ENCODE measurements around the gene BABAM2. TPM values are rescaled to one million over a fixed set of nuclear protein-coding genes. Genes with fewer than 3 reads are reported as not detected.

Gene BABAM2
- total RNA-seq, 1 donor from 2014 or later, result 34.6 TPM

- Histone ChIP-seq H3F3A (ENCODE audit: low read depth) (no peaks in the 10 kb centered on the region), H3K9me3 (ENCODE audit: low read depth) (no peaks in the 10 kb centered on the region), H4K20me1 (ENCODE audit: low read depth) (no peaks in the 10 kb centered on the region), H3K4me2 (no peak overlapping the region), H3K4me1 (no peaks in the 10 kb centered on the region), H3K79me2 (ENCODE audit: low read depth) (no peaks in the 10 kb centered on the region), H3K4me3 (no peak overlapping the region), H3K27ac (no peak overlapping the region), H3K36me3 (no peaks in the 10 kb centered on the region), H2AFZ (replicated peaks) (no peak overlapping the region), H3K27me3 (no peaks in the 10 kb centered on the region), H3K9ac (no peak overlapping the region)
- DNase-seq (ENCODE audit: low spot score), result no peak
- Mint-ChIP-seq H3K4me1 (no peaks in the 10 kb centered on the region), H3K27me3 (ENCODE audit: insufficient read depth, low read depth) (no peaks in the 10 kb centered on the region), H3K36me3 (peaks cover 2% of the 10 kb centered on the region), H3K27ac (no peak overlapping the region), H3K4me3 (no peak overlapping the region), H3K9me3 (no peaks in the 10 kb centered on the region)
- TF ChIP-seq EZH2phosphoT487 (IDR thresholded peaks at IDR 0.05) (no peak), EZH2 (IDR thresholded peaks at IDR 0.05) (no peak)
- TF ChIP-seq, protein P1, sequence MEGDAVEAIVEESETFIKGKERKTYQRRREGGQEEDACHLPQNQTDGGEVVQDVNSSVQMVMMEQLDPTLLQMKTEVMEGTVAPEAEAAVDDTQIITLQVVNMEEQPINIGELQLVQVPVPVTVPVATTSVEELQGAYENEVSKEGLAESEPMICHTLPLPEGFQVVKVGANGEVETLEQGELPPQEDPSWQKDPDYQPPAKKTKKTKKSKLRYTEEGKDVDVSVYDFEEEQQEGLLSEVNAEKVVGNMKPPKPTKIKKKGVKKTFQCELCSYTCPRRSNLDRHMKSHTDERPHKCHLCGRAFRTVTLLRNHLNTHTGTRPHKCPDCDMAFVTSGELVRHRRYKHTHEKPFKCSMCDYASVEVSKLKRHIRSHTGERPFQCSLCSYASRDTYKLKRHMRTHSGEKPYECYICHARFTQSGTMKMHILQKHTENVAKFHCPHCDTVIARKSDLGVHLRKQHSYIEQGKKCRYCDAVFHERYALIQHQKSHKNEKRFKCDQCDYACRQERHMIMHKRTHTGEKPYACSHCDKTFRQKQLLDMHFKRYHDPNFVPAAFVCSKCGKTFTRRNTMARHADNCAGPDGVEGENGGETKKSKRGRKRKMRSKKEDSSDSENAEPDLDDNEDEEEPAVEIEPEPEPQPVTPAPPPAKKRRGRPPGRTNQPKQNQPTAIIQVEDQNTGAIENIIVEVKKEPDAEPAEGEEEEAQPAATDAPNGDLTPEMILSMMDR (IDR thresholded peaks at IDR 0.05), result no peak
Observed at GRCh38 chr2:27904405-27904665, 13.8 kb downstream of the BABAM2 start.

DNA sequence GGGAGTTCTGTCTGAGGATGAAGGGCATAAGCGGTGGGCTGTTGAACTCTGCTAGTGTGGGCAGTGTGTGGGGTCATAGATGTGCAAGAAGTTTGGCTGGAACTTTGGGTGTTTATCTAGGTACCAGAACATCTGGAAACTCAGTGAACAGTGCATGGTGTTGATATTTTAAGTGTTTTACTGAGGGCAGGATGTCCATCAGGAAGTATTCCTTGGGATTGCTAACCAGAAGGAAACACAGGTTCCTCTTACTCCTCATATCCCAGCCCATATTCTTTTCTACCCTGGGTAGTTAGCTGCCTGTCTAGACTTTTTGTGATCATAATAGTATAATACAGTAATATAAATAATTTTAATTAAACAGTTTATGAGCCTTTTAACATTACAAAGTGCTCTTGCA, 15.5 kb downstream of the BABAM2 start:
- H3K9me3 Mint-ChIP-seq, result no peaks in the 10 kb centered on the region
- H2AFZ ChIP-seq (replicated peaks), result no peak overlapping the region
- no peak overlapping the region for H3K9ac ChIP-seq
- DNase-seq (ENCODE audit: low spot score), result no peak
- H3K4me1 Mint-ChIP-seq, result no peaks in the 10 kb centered on the region
- H3K79me2 ChIP-seq (ENCODE audit: low read depth), result no peaks in the 10 kb centered on the region
- no peak overlapping the region for H3K27ac Mint-ChIP-seq
- no peak overlapping the region for H3K4me3 Mint-ChIP-seq
- H3K4me1 ChIP-seq, result no peaks in the 10 kb centered on the region
- no peaks in the 10 kb centered on the region for H3K36me3 ChIP-seq
- no peaks in the 10 kb centered on the region for H3F3A ChIP-seq (ENCODE audit: low read depth)
- H3K4me3 ChIP-seq, result no peak overlapping the region
- H4K20me1 ChIP-seq (ENCODE audit: low read depth), result no peaks in the 10 kb centered on the region
- no peak overlapping the region for H3K4me2 ChIP-seq
- H3K9me3 ChIP-seq (ENCODE audit: low read depth), result no peaks in the 10 kb centered on the region
- H3K36me3 Mint-ChIP-seq, result peaks cover 2% of the 10 kb centered on the region
- no peak overlapping the region for H3K27ac ChIP-seq
- TF ChIP-seq EZH2phosphoT487 (IDR thresholded peaks at IDR 0.05), result no peak
- TF ChIP-seq EZH2 (IDR thresholded peaks at IDR 0.05), result no peak
- TF ChIP-seq, protein P1 (IDR thresholded peaks at IDR 0.05), result no peak
- no peaks in the 10 kb centered on the region for H3K27me3 ChIP-seq
- no peaks in the 10 kb centered on the region for H3K27me3 Mint-ChIP-seq (ENCODE audit: insufficient read depth, low read depth)

GRCh38 chr2:27907547-27907946, 17.0 kb downstream of the BABAM2 start:
- no peaks in the 10 kb centered on the region for H3K4me1 ChIP-seq
- TF ChIP-seq, protein P1 (IDR thresholded peaks at IDR 0.05), result no peak
- no peak for TF ChIP-seq EZH2phosphoT487 (IDR thresholded peaks at IDR 0.05)
- H3K9ac ChIP-seq, result no peak overlapping the region
- no peaks in the 10 kb centered on the region for H3K9me3 ChIP-seq (ENCODE audit: low read depth)
- H3K27me3 ChIP-seq, result no peaks in the 10 kb centered on the region
- peaks cover 3% of the 10 kb centered on the region for H4K20me1 ChIP-seq (ENCODE audit: low read depth)
- H3K36me3 ChIP-seq, result no peaks in the 10 kb centered on the region
- no peak for DNase-seq (ENCODE audit: low spot score)
- no peak overlapping the region for H2AFZ ChIP-seq (replicated peaks)
- no peak overlapping the region for H3K4me3 ChIP-seq
- no peak overlapping the region for H3K4me3 Mint-ChIP-seq
- no peaks in the 10 kb centered on the region for H3K9me3 Mint-ChIP-seq
- H3F3A ChIP-seq (ENCODE audit: low read depth), result no peaks in the 10 kb centered on the region
- H3K4me1 Mint-ChIP-seq, result no peaks in the 10 kb centered on the region
- H3K27me3 Mint-ChIP-seq (ENCODE audit: insufficient read depth, low read depth), result no peaks in the 10 kb centered on the region
- no peak overlapping the region for H3K4me2 ChIP-seq
- H3K27ac Mint-ChIP-seq, result no peak overlapping the region
- H3K36me3 Mint-ChIP-seq, result peaks cover 2% of the 10 kb centered on the region
- H3K27ac ChIP-seq, result no peak overlapping the region
- no peaks in the 10 kb centered on the region for H3K79me2 ChIP-seq (ENCODE audit: low read depth)

- Mint-ChIP-seq H3K36me3 (peaks cover 2% of the 10 kb centered on the region), H3K27ac (no peak overlapping the region), H3K27me3 (ENCODE audit: insufficient read depth, low read depth) (no peaks in the 10 kb centered on the region), H3K4me3 (no peak overlapping the region), H3K4me1 (no peaks in the 10 kb centered on the region), H3K9me3 (no peaks in the 10 kb centered on the region)
- no peak overlapping the region for H2AFZ ChIP-seq (replicated peaks)
- no peaks in the 10 kb centered on the region for H3K9me3 ChIP-seq (ENCODE audit: low read depth)
- no peaks in the 10 kb centered on the region for H3K4me1 ChIP-seq
- no peak overlapping the region for H3K4me2 ChIP-seq
- H3K27me3 ChIP-seq, result no peaks in the 10 kb centered on the region
- no peaks in the 10 kb centered on the region for H3K79me2 ChIP-seq (ENCODE audit: low read depth)
- no peaks in the 10 kb centered on the region for H3F3A ChIP-seq (ENCODE audit: low read depth)
- H3K36me3 ChIP-seq, result no peaks in the 10 kb centered on the region
- H3K9ac ChIP-seq, result no peak overlapping the region
- TF ChIP-seq, protein P1 (IDR thresholded peaks at IDR 0.05), result no peak
- TF ChIP-seq EZH2 (IDR thresholded peaks at IDR 0.05) (no peak), EZH2phosphoT487 (IDR thresholded peaks at IDR 0.05) (no peak)
- no peak overlapping the region for H3K27ac ChIP-seq
- peaks cover 3% of the 10 kb centered on the region for H4K20me1 ChIP-seq (ENCODE audit: low read depth)
- no peak overlapping the region for H3K4me3 ChIP-seq
- DNase-seq (ENCODE audit: low spot score), result no peak
Observed at GRCh38 chr2:27909901-27910300, 19.4 kb downstream of the BABAM2 start.

All from neural progenitor cell (in vitro differentiated cells).